ENCODE data around the gene FARP2.

FARP2 gene

DNA sequence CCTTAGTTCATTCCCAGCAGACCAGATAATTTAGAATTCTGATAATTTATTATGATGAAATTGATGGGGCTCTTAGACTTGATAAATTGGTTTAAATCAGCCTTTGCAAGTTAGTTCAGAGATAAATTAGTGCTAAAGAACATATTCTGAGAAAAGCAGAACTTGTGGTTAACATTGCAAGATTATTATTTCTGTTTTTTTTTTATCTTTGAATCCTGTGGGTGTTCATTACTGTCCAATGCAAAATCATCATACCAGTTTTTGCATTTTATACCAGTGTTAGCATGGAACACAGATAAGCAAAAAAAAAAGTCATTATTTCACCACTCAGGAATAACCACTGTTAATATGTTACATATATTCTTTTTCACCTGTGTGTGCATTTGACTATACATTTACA is 31.3 kb upstream of the FARP2 start:
- no peak for DNase-seq

DNA sequence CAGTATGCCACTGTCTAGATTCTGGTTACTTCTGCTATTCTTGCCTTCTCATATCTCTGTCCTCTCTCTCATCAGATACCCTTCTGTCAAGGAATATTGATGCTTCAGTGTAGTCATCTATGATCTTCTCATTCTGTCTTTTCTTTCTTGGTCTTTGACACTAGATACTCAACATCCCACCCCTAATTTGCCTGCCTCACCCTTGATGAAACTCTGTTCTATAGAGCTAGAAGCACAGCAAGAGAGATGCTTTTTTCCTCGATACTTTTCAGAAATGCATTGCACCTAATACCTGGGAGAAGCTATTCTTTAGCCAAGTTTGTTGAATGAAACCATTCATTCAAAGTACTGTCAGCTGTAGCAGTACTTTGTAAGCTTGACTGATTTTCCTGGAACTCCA is 30.8 kb upstream of the FARP2 start:
- DNase-seq: no peak

DNA sequence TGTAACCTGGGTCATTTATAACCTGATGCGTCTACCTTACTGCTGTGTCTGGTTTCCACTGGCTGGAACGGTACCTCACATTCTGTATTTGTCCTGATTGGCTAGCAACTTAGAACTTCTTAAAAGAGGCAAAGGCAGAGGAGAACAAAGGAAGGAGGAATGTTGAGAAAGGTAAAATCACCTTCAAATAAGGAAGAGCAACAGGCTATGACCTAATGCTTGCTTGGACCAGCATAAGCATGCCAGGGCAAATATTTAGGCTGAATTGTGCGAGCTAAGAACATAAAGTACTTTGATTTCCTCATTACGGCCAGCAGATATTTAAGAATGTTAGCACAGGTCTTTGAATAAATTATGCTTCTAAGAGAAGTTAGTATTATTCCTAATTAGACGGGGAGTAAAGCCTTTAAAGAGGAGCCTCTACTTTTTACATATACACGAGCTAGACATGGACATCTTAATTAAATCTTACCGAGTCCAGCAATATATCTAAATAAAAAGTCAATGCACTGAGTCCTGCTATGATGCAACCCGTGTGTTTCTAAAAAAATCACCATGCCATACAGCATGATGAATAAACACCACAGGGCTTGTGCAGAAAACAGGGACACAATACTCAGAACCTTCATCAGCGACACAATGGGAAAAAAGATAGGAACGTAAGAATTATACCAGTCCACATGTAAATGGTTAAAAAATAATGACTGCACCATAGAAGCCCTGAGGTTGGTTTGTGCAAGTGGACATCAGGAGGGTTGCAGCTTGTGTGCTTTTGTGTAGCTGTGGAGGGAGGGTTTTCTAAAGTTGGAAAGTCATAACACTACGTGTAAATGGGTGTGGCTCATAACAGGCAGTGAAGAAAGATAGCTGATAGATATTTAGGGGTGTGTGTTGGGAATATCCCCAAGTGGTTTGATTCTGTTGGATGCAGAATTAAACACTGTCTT is 26.1 kb upstream of the FARP2 start:
- DNase-seq: no peak

DNA sequence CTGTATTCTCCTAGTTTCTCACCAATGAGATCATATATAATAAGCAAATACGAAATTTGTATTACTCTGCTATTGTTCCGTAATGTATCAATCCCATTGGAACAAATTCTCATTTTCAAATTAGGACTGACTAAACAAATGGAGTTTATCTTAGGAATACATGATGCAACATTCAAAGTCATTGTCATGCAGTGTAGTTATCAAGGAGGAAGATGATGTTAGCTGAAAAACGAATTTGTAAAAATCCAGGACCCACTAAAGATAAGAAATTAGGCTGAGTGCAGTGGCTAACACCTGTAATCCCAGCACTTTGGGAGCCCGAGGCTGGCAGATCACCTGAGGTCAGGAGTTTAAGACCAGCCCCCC is 25.5 kb upstream of the FARP2 start:
- no peak for DNase-seq

DNA sequence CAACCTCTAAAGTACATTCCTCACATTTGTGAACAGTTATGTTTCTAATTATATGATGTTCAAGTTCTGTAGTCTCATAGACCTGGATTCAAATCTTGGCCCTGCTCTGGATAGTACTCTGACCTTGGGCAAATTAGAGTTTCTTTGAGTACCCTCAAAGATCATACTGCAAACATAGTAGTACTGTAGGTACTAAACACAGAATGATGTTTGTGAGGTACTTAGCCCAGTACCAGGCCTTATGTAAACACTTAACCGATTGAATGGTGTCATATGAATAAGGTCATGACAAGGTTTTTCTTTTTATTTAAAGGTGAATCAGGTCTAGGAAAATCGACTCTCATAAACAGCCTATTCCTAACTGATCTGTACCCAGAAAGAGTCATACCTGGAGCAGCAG is 21.3 kb upstream of the FARP2 start:
- no peak for DNase-seq

DNA sequence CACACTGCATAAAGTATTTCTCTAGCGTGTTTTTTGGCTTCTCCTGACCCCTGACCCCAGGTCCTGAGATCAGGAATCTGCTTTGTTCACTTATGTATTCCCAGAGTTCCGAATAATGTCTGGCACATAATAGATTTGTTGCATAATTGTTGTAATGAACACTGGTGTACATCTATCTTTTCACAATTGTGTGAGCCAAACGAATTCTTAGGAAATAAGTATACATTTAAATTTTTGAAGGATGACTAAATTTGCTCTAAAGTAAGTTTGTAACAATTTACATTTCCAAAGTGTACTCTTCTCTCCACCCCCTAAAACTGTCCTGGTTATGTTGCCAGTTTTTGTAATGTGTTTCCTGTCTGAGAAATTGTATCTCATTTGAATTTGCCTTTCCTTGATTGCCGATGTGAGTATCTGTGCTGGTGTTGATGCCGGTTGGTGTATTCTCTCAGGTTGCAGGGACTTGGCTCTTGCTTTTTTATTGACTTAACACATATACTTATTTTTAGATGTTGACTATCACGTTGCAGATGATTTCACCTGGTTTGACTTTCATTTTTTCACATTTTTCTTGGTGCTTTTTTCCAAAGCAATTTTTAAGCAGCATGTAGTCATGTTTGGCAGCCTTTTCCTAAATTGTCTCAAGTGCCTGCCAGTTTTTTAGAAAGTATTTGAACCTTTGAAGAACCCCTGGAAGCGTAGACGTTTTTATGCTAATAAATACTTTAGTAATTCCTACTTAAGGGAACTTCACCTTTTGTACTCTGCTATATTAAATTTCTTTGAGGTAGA is 16.1 kb upstream of the FARP2 start:
- no peak for DNase-seq

DNA sequence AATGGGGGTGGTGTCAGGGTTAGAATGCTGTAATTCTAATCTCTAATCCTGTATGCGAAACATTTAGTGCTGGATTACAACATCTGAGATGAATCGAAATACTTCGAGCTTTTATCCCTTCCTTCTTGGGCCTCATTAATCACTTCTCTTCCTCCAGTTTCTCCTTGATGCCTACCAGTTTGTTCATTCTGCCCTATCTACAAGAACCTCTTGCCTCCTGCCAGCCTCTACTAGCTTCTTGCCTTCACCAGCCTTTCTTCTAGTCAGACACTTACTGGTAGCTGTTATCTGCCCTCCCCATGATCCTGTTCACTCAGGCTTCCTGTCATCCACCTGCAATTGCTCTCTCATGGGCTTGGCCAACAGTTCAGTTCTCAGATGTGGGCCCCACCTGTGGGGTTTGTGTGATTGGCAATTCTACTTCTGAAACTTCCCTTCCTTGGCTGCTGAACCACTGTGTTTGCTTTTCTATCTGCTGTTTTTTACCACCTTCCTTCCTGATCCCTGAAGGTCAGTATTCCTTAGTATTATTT is 15.4 kb upstream of the FARP2 start:
- no peak for DNase-seq

DNA sequence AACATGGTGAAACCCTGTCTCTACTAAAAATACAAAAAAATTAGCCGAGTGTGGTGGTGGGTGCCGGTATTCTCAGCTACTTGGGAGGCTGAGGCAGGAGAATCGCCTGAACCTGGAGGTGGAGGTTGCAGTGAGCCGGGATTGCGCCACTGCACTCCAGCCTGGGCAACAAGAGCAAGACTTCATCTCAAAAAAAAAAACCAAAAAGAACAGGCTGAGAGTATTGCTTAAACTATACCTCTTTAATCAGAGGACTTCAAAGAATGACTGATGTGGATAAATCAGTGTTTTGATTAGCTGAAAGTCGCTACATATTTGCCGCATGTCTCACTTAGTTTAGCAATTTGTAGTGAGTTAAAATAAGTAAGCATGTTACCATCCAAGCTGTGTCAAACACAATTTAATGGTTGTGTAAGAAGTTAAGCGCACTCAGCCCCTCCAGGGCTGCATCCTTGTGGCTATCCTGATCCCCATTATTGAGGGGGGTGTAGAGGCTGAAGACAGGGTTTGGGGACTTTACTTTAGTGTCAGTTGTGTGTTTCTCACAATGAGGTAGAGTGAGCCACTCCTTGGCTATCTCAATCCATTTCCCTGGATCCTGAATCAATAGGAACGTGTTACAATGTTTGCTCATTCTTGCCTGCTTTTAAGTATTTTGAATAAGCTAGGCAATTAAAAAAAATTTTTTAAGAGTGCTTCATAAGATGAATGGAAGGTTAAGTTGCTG is 11.0 kb upstream of the FARP2 start:
- no peak for DNase-seq

DNA sequence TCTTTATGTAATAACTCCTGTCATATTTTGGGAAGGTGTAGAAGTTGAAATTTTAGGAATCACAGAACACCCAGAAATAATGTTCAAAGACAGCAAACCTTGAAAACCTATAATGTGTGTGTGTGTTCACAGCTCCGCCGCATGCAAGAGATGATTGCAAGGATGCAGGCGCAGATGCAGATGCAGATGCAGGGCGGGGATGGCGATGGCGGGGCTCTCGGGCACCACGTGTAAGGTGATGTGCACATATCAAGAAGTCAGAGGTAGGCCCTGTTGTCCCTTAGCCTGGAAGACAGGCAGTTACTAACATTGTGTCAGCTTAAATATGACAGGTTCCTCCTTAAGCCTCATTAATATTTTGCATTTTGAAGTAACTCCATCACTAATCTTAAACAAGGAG is 6.1 kb upstream of the FARP2 start:
- DNase-seq: no peak

DNA sequence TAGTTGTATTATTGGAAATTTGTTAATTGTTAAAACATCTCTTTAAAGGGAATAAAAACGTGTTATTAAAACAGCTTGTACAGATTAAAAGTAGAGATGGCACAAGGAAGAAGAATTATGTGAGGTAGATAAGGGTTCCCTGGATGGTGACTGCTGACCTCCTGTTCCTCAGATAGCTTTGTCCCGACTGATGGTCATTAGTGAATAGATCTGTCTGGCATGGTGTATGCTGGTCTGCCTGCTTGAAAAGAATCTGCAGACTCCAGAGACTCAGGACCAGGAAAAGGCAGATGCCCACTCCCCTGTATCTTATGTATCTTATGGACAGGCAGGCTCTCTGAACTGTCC is 5.6 kb upstream of the FARP2 start:
- no peak for DNase-seq

DNA sequence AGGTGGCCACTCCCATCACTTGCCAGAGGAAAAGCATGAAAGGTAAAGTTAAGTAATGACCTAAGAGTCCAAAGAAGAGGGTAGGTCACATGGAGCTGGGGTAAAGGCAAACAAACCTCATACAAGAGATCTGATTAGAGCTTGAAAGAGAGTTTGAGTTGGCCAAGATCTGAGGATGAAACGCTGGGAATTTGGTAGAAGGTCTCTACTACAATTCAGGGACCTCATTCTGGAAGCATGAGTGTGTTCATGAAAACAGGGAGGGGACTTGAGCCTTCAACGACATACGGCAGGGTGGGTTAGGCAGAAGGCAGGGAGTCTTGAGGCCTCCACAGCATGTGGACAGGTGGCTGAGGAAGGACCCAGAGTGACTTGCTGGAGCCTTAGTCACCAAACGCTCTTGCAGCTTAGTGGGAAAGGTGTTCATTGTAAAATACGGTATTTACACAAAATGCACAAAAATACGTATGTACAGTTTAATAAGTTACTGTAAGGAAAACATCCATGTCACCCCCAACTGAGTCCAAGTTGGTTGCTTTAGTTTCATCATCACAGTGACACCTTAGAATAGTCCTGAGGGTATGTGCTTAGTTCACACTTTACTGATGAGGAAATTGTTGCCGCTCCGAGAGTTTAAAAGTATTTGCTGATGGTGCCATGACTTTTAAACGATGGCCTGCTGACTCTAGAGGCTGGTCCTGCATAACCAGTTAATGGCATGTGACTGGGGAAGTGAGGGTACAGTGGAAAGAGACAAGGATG is 5.0 kb upstream of the FARP2 start:
- DNase-seq: no peak

DNA sequence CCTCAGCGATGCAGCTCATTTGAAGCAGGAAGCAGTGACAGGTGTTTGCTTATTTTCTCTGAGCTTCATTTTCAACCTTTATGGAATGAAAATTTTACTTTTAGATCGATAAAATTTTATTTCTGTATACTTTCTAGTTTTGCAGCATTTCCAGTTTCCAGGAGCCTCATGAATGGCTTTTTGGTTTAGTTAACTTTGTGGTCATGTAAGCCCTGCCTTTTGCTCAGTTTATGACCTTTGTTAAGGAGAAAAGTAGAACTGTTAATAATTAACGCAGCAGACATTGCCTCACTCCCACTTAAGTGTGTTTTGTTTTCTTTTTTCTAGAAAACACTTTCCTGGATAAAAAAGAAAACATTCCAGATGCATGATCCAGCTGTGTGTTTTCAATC is 4.4 kb upstream of the FARP2 start:
- no peak for DNase-seq

DNA sequence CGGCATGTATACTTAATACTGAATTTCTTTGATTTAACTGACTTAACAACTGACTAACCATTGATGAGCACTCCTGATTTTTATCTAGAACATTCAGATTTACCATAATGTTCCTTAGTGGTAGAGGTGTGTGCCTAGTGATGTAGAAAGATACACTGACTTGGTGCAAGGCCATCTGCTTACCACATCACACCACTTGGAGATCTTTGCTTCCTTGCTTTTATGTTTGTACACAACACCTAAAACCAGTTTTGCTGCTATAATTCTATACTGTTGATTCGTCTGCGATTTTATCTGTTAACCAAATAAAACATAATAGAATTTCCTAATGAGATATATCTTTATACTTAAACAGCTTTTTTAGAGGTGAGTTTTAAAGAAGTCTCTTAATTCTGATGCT is 3.9 kb upstream of the FARP2 start:
- DNase-seq: no peak

DNA sequence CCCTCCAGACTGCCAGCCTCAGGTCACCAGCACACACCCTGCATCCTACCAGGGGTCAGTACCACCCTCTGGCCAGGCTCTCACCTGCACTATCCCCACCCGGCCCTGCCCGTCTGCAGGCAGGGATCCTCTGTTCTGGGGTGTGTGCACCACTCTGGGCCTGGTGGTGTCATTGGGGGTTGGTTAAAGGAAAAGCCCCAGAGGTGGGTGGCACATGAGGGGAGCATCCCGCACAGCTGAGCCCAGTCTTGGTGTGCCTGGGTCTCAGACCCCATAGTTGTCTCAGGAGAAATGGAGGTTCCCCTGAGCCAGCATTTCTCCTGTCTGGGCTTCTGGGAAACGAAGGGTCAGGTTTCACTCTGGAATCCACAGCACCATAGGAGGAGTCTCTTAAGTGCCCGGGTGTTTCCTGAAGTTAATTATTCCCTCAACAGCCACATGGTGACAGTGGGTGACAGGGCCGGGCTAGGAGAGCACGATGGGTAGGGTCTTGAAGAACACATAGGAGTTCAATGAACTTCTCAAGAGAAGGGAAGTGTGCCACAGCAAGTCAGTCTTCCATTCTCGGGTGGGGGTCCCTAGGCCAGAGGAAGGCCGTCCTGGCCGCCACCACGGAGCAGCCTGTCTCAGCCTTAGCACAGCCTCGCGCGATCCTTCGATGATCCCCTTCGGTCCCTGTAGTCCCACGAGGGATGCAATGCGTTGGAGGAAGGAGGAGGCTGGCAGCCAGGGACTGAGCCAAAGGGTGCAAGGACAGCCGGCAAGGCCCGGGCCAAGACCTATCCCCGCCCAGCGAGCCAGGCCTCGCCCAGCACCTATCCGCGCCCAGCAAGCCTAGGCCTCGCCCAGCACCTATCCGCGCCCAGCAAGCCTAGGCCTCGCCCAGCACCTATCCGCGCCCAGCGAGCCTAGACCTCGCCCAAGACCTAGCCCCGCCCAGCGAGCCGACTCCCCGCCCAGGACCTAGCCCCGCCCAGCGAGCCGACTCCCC is 1.1 kb upstream of the FARP2 start:
- peak; percentile 80 to 83 for DNase-seq

DNA sequence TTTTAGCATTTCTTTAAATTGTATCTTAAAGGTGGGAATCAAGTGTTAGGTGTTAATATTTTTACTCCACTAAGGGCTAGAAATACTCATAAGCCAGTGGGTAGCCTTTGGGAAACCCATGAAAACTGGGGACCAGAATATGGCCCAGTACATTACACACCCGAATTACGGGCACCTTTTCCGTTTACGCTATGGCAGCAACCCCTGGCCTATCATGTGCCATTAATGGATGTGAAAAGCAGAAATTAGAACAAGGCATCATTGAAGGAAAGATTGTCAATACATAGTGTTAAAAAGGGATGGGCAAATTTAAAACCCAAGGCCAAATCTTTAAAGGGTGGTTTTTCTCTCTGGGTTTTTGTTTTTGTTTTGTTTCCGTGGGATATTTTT is 781 bp downstream of the FARP2 start:
- no peak for DNase-seq

DNA sequence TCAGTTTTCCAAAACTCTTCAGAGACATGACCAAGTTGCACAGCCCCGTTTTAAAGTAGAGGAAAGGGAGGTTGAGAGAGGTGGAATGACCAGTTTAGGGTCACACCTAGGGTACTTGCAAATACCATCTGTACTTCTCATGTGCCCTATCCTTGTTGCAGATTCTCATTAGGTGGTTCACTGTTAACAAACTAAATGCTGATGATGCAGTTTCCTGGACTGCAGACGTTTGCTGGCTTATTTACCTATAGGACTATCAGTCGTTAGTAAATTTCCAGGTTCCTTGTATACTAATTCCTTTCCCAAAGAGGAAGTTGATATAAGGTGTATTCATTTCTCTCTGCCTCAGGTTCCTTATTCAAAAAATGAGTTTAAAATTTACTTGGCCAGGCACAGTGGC is 1.4 kb downstream of the FARP2 start:
- no peak for DNase-seq

DNA sequence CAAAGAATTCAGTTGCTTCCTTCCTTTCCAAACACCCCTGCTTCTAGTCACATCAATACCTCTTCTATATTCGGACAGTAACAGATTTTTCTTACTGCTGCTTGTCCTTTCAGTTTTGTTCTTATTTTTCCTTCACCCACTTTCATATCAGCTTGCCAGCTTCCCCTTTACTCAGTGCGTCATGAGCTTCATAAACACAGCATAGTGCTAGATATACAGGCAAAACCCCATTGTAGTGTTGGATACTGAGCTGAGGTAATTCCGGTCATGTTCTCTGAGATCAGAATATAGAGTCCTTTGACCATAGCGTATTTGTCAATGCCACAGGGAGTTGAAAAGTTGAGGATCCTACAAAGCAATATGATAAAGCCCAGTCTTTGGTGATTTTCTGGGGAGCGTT is 2.4 kb downstream of the FARP2 start:
- DNase-seq: peak; percentile 10 to 31

DNA sequence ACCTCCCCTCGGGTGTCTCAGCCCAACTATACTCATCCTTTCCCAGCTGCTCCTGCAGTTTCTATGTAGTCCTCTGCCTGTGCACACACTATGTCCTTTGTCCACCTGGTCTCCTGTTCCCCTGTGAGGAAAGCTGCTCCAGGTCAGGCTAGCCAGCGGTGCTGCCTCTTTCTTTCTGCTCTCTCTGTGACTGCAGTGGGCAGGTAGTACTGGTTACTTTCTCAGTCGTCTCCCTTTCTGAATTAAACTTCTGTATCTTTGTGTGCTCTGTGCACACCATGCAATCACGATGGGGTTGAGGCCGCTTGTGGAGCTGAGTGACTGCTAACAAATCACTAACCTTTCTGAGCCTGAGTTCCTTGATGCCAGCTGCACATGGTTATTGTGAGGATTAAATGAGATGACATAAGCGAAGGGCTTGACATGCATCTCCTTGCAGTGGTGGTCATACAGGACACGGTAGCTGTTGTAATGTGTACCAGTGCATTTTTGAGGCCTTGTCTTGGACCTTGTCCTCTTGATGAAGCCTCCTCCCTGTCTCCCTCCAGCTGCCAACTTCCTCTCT is 3.5 kb downstream of the FARP2 start:
- DNase-seq: no peak

DNA sequence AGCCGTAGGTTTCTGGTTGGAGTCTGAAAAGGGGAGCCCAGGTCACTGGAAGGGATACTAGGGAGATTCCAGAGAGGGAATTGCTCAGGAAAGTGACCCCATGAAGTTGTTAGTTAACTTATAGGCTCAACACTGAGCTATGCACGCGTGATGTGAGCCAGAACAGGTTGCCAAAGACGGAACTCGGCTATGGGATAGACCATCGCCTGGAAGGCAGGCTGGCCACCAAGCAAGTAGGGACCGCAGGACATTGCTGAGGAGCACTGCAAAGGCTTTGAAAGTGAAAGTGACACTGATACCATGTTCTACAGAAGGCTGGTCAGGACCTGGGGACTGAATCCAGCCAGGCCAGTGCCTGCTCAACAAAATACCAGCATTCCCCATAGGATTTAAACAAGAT is 7.3 kb downstream of the FARP2 start:
- no peak for DNase-seq

DNA sequence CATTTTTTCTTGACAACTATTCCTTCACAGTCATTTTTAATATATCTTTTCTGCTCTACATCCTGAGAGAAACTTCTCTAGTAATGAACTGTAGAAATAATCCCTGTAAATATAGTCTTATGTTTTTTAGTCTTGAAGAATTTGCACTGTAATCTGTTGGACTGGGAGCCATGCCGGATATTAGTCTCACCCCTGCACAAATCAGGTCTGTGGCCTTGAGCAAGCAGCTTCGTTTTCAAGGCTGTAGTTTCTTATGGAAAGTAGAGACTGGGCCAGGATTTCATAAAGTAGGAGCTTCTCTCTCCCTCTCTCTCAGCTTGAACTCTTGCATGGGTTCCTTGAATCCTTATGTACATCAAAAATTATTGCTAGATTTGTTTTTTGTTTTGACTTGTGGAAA is 8.7 kb downstream of the FARP2 start:
- DNase-seq: no peak

DNA sequence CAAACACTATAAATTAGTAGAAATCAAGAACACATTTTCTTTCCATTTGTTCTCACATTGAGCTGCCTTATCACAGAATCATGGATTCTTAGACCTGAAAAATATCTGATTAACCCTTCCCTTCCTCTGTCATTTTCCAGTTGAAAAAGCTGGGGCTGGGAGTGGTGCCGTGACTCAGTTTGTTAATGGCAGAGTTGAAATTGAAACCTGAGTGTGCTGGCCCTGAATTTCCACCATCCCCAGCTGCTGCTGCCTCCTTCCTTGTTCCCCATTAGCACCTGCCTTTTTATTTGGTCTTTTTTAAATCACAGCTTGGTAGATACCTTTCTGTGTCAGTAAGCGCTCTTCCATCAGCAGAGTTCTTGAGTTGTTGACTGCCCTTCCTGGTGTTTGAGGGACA is 10.6 kb downstream of the FARP2 start:
- no peak for DNase-seq

All from CD4-positive, alpha-beta T cell treated with Interleukin-1 beta for 1 hour (primary cell).